GM12878 (cell line): Measurements from ENCODE around the gene GAS2L1. TPM values are rescaled to one million over a fixed set of nuclear protein-coding genes. Genes with fewer than 3 reads are reported as not detected.
A peak's percentile ranks its signal among the peaks of the same experiment; 100 is the strongest.

Experiments used
- BACH1 ChIP-seq: fragments of 450-650 bp; IDR thresholded peaks from 2 replicates; pipeline ENCODE4 v1.6.1; 2017; ENCODE audit warnings: mild to moderate bottlenecking, borderline replicate concordance
- BHLHE40 ChIP-seq, 2 experiments: fragments of 450-650 bp in 1 of 2; IDR thresholded peaks; 2 replicates each; pipeline ENCODE4 v1.6.1; 2011 to 2017; ENCODE audit warnings: low read depth in 2 of 2, borderline replicate concordance in 1 of 2, improper control_type of control experiment in 1 of 2, low read length in 1 of 2, mild to moderate bottlenecking in 1 of 2
- CHD2 ChIP-seq: IDR thresholded peaks from 2 replicates; pipeline ENCODE4 v1.6.1; 2011; ENCODE audit warnings: low read depth, low read length, improper control_type of control experiment, borderline replicate concordance
- DPF2 ChIP-seq: fragments of 450-650 bp; IDR thresholded peaks from 2 replicates; pipeline ENCODE4 v1.6.1; 2017; ENCODE audit warnings: mild to moderate bottlenecking
- FOXK2 ChIP-seq: fragments of 450-650 bp; IDR thresholded peaks from 2 replicates; pipeline ENCODE4 v1.6.1; 2017; ENCODE audit warnings: mild to moderate bottlenecking, moderate library complexity
- GATAD2B ChIP-seq: fragments of 450-650 bp; conservative IDR thresholded peaks from 2 replicates; pipeline ENCODE4 v1.6.1; 2017; ENCODE audit warnings: low read depth, mild to moderate bottlenecking, moderate library complexity
- HCFC1 ChIP-seq: fragments of 150-350 bp; IDR thresholded peaks from 2 replicates; pipeline ENCODE4 v1.6.1; 2014; ENCODE audit warnings: low read length
- HDAC6 ChIP-seq: fragments of 200-600 bp; sonication (generic); IDR thresholded peaks from one replicate; pipeline ENCODE4 v1.8.0; 2017; ENCODE audit warnings: antibody characterized with exemption; ENCODE audit not compliant: unreplicated experiment
- HDGF ChIP-seq: fragments of 450-650 bp; IDR thresholded peaks from 2 replicates; pipeline ENCODE4 v1.6.1; 2016; ENCODE audit warnings: antibody characterized with exemption
- IKZF1 ChIP-seq: fragments of 450-650 bp; conservative IDR thresholded peaks from 2 replicates; pipeline ENCODE4 v1.6.1; 2017; ENCODE audit warnings: antibody characterized with exemption, mild to moderate bottlenecking
- KLF5 ChIP-seq: fragments of 450-650 bp; IDR thresholded peaks from 2 replicates; pipeline ENCODE4 v1.6.1; 2014; ENCODE audit warnings: mild to moderate bottlenecking; ENCODE audit not compliant: partially characterized antibody
- NBN ChIP-seq: fragments of 450-650 bp; IDR thresholded peaks from 2 replicates; pipeline ENCODE4 v1.6.1; 2016
- NKRF ChIP-seq: fragments of 450-650 bp; conservative IDR thresholded peaks from 2 replicates; pipeline ENCODE4 v1.6.1; 2017; ENCODE audit warnings: mild to moderate bottlenecking, moderate library complexity
- NR2F1 ChIP-seq: fragments of 450-650 bp; conservative IDR thresholded peaks from 2 replicates; pipeline ENCODE4 v1.6.1; 2017; ENCODE audit warnings: mild to moderate bottlenecking
- PAX5 ChIP-seq: IDR thresholded peaks from 2 replicates; pipeline ENCODE4 v1.6.1; 2011; ENCODE audit warnings: low read depth, low read length, borderline replicate concordance
- REST ChIP-seq: IDR thresholded peaks from 2 replicates; pipeline ENCODE4 v1.6.1; 2012; ENCODE audit warnings: mild to moderate bottlenecking, low read depth, low read length
- RFX5 ChIP-seq: IDR thresholded peaks from 2 replicates; pipeline ENCODE4 v1.6.1; 2011; ENCODE audit warnings: low read depth, low read length, improper control_type of control experiment
- TCF12 ChIP-seq: IDR thresholded peaks from 2 replicates; pipeline ENCODE4 v1.6.1; 2011; ENCODE audit warnings: low read depth, mild to moderate bottlenecking, low read length
- TCF3 ChIP-seq: IDR thresholded peaks from 2 replicates; pipeline ENCODE4 v1.6.1; 2012; ENCODE audit warnings: low read depth, mild to moderate bottlenecking, low read length, borderline replicate concordance; ENCODE audit not compliant: insufficient read depth
- ZNF217 ChIP-seq: fragments of 450-650 bp; IDR thresholded peaks from 2 replicates; pipeline ENCODE4 v1.6.1; 2017; ENCODE audit warnings: antibody characterized with exemption, mild to moderate bottlenecking
- ZNF24 ChIP-seq: fragments of 450-650 bp; IDR thresholded peaks from 2 replicates; pipeline ENCODE4 v1.6.1; 2017; ENCODE audit warnings: antibody characterized with exemption, mild to moderate bottlenecking
- ZNF592 ChIP-seq: fragments of 450-650 bp; IDR thresholded peaks from 2 replicates; pipeline ENCODE4 v1.6.1; 2017; ENCODE audit warnings: mild to moderate bottlenecking, moderate library complexity
- polyA plus RNA-seq, 11 experiments: library from polyadenylated mRNA; depleted of rRNA in 4 of 11; unstranded in 6 of 11; stranded (reverse) in 5 of 11; fragments of >200 nt; fragmentation: Nextera tagmentation in 4 of 11; fragmentation: Illumina TruSeq in 1 of 11; extraction: Ambion mirVana in 4 of 11; extraction: Trizol in 1 of 11; gene quantifications; 1 replicate in 1 of 11; 2 replicates in 10 of 11; pipeline versions ENCODE4 v1.2.1 to v1.2.3, GENCODE V29; 2011 to 2016; ENCODE audit warnings: inconsistent platforms in 2 of 11, missing spikeins in 2 of 11, low read depth in 1 of 11
- total RNA-seq, 4 experiments: library from RNA; depleted of rRNA in 3 of 4; stranded (reverse); fragments of >200 nt in 3 of 4; fragmentation: Illumina TruSeq in 1 of 4; extraction: Trizol in 1 of 4; gene quantifications; 2 replicates each; pipeline versions ENCODE4 v1.2.1 to v1.2.3, GENCODE V29; 2013 to 2021

GAS2L1 gene
- total and polyA plus RNA-seq, 10 of the 15 experiments (the other 5 are each of a cell fraction or from before 2014, with no cell fraction given): 0.03 to 0.13 TPM; not detected in 8

- TF ChIP-seq TCF3 (0 out of 2 replicates have a peak, but pooled peaks have one; percentile 54), ZNF24 (0 out of 2 replicates have a peak, but pooled peaks have one; percentile 6), TCF12 (peak; percentile 77), NKRF (peak; percentile 65), ZNF592 (0 out of 2 replicates have a peak, but pooled peaks have one; percentile 35), FOXK2 (peak; percentile 100), HCFC1 (no peak), NR2F1 (peak; percentile 96), RFX5 (peak; percentile 49; the same call in 1 of the 2 replicates), BHLHE40 (IDR thresholded peaks at IDR 0.05; ENCODE audit: borderline replicate concordance in 1 of 2, low read depth in 2 of 2, low read length in 1 of 2) (peak; percentile 99 to 100), IKZF1 (peak; percentile 87), KLF5 (peak; percentile 100), NBN (peak; percentile 98), REST (0 out of 2 replicates have a peak, but pooled peaks have one; percentile 22), CHD2 (peak; percentile 89), GATAD2B (no peak; the same call in 1 of the 2 replicates), DPF2 (peak; percentile 73), HDAC6 (no peak), BACH1 (peak; percentile 98), PAX5 (peak; percentile 46), HDGF (peak; percentile 85; the same call in 1 of the 2 replicates), ZNF217 (no peak)
Measured at GRCh38 chr22:29267858-29268510, 38.5 kb upstream of the GAS2L1 start, which contains the start of the genes EWSR1 and RHBDD3 (continued).
